ENCODE results near the gene OR4C5.
"Not testable (repeated sequence)": the region's sequence is repeated elsewhere in the genome, so short reads cannot be mapped to it uniquely, and the experiment has no call there.

OR4C5 gene

GRCh38 chr11:48366365-48366764 is at the start of gene OR4C5:
Gene OR4C5, minus strand, starts transcription at chr11:48366465. Its CDS starts 0 bp downstream, at chr11:48366465.
- no peak for DNase-seq

GRCh38 chr11:48384670-48385069 is 18.4 kb upstream of the OR4C5 start:
- DNase-seq = no peak

- DNase-seq = not testable (repeated sequence)
These were observed 17.9 kb upstream of the OR4C5 start for GRCh38 chr11:48384151-48384550.

GRCh38 chr11:48361289-48361688 is 5.0 kb downstream of the OR4C5 start:
- DNase-seq = not testable (repeated sequence)

- DNase-seq = no peak
These were observed 11.6 kb downstream of the OR4C5 start for GRCh38 chr11:48354677-48355076.

GRCh38 chr11:48354013-48354412 is 12.3 kb downstream of the OR4C5 start:
- no peak for DNase-seq

GRCh38 chr11:48346286-48346685 is 20.0 kb downstream of the OR4C5 start:
- not testable (repeated sequence) for DNase-seq

- DNase-seq = not testable (repeated sequence)
These were observed 23.8 kb downstream of the OR4C5 start for GRCh38 chr11:48342505-48342904.

- DNase-seq = no peak
These were observed 24.8 kb downstream of the OR4C5 start for GRCh38 chr11:48341466-48341865.

- DNase-seq = not testable (repeated sequence)
These were observed 41.6 kb downstream of the OR4C5 start, which contains the start of gene OR4C3 for GRCh38 chr11:48324620-48325019. Gene OR4C3, plus strand, starts transcription at chr11:48324920. Its CDS starts 102 bp downstream, at chr11:48325022.

GRCh38 chr11:48319813-48320212 is 46.5 kb downstream of the OR4C5 start:
- DNase-seq = not testable (repeated sequence)
